ENCODE measurements around the gene PFDN5.

- no peak for TF ChIP-seq CTCF (IDR thresholded peaks at IDR 0.05; ENCODE audit: low read depth, low read length, missing input control)
- no peak for TF ChIP-seq EGR1 (IDR thresholded peaks at IDR 0.05; ENCODE audit: low read depth in 2 of 2)
- no peak for TF ChIP-seq HNF4A (conservative IDR thresholded peaks at IDR 0.05)
- TF ChIP-seq REST (IDR thresholded peaks at IDR 0.05): no peak
- no peak for TF ChIP-seq TAF1 (conservative IDR thresholded peaks at IDR 0.05)
These were observed 7.0 kb upstream of the PFDN5 start for GRCh38 chr12:53288322-53288721.

Measured in liver (tissue), 3 donors.